Astrocyte (in vitro differentiated cells and primary cell): ENCODE data around the gene PECR. TPM values are rescaled to one million over a fixed set of nuclear protein-coding genes. Genes with fewer than 3 reads are reported as not detected.
A peak's percentile ranks its signal among the peaks of the same experiment; 100 is the strongest.

Source experiments
- DNase-seq: peaks from one replicate; pipeline ENCODE4 v3.0.0-alpha.2; 2010; ENCODE audit warnings: low read depth
- FAIRE-seq: peaks from 2 replicates; lab custom pipeline; 2011; peaks lifted over from hg19 to GRCh38; lab: Jason Lieb, UNC
- H2AFZ ChIP-seq: 2 replicates; pipeline ENCODE4 v1.6.0; 2012; ENCODE audit warnings: low read depth, low read length, inconsistent platforms
- H3K27ac ChIP-seq: 2 replicates; pipeline ENCODE4 v1.5.1; 2011; ENCODE audit warnings: low read depth, low read length, inconsistent platforms
- H3K27me3 ChIP-seq: 2 replicates; pipeline ENCODE4 v1.6.0; 2011; ENCODE audit warnings: low read length, inconsistent platforms; ENCODE audit not compliant: insufficient read depth
- H3K36me3 ChIP-seq: 2 replicates; pipeline ENCODE4 v1.5.1; 2011; ENCODE audit warnings: low read length, inconsistent platforms; ENCODE audit not compliant: insufficient read depth
- H3K4me1 ChIP-seq: 2 replicates; pipeline ENCODE4 v1.5.1; 2011; ENCODE audit warnings: low read length, inconsistent platforms; ENCODE audit not compliant: insufficient read depth
- H3K4me2 ChIP-seq: 2 replicates; pipeline ENCODE4 v1.6.0; 2012; ENCODE audit warnings: low read length, inconsistent platforms
- H3K4me3 ChIP-seq: 2 replicates; pipeline ENCODE4 v1.5.1; 2011; ENCODE audit warnings: low read depth, mild to moderate bottlenecking, low read length, inconsistent platforms; ENCODE audit not compliant: insufficient read depth
- H3K79me2 ChIP-seq: 2 replicates; pipeline ENCODE4 v1.6.0; 2012; ENCODE audit warnings: mild to moderate bottlenecking, low read length, inconsistent platforms; ENCODE audit not compliant: insufficient read depth
- H3K9ac ChIP-seq: 2 replicates; pipeline ENCODE4 v1.6.0; 2012; ENCODE audit warnings: mild to moderate bottlenecking, low read length, inconsistent platforms
- H3K9me3 ChIP-seq: 2 replicates; pipeline ENCODE4 v1.5.1; 2012; ENCODE audit warnings: low read depth, mild to moderate bottlenecking, low read length, inconsistent platforms; ENCODE audit not compliant: insufficient read depth
- H4K20me1 ChIP-seq: 2 replicates; pipeline ENCODE4 v1.6.0; 2012; ENCODE audit warnings: low read length, inconsistent platforms; ENCODE audit not compliant: insufficient read depth
- H3K27ac Mint-ChIP-seq: one replicate; pipeline ENCODE4 v1.8.0; 2021; ENCODE audit warnings: mild to moderate bottlenecking, mixed read lengths; ENCODE audit not compliant: unreplicated experiment
- H3K27me3 Mint-ChIP-seq: one replicate; pipeline ENCODE4 v1.8.0; 2021; ENCODE audit warnings: low read depth, mixed read lengths; ENCODE audit not compliant: unreplicated experiment
- H3K36me3 Mint-ChIP-seq: one replicate; pipeline ENCODE4 v1.8.0; 2021; ENCODE audit warnings: low read depth, mixed read lengths; ENCODE audit not compliant: unreplicated experiment
- H3K4me1 Mint-ChIP-seq: one replicate; pipeline ENCODE4 v1.8.0; 2021; ENCODE audit warnings: low read depth, mixed read lengths; ENCODE audit not compliant: unreplicated experiment
- H3K4me3 Mint-ChIP-seq: one replicate; pipeline ENCODE4 v1.8.0; 2021; ENCODE audit warnings: mild to moderate bottlenecking, moderate library complexity, mixed read lengths; ENCODE audit not compliant: unreplicated experiment
- H3K9me3 Mint-ChIP-seq: one replicate; pipeline ENCODE4 v1.8.0; 2021; ENCODE audit warnings: mild to moderate bottlenecking, mixed read lengths; ENCODE audit not compliant: unreplicated experiment
- EZH2 ChIP-seq: IDR thresholded peaks from 2 replicates; pipeline ENCODE4 v1.6.1; 2012; ENCODE audit warnings: mild to moderate bottlenecking, low read length, inconsistent platforms; ENCODE audit not compliant: insufficient read depth
- total RNA-seq: library from RNA; stranded (reverse); gene quantifications from 2 replicates; pipeline ENCODE4 v1.2.1, GENCODE V29; 2021
- TF ChIP-seq, protein P1 (sequence below): IDR thresholded peaks from 2 replicates; pipeline ENCODE4 v1.5.1; 2011; ENCODE audit warnings: low read depth, mild to moderate bottlenecking, inconsistent platforms, low read length, moderate library complexity; ENCODE audit not compliant: insufficient read depth

PECR gene
- total RNA-seq, 1 donor from 2014 or later, result 17.0 TPM

DNA sequence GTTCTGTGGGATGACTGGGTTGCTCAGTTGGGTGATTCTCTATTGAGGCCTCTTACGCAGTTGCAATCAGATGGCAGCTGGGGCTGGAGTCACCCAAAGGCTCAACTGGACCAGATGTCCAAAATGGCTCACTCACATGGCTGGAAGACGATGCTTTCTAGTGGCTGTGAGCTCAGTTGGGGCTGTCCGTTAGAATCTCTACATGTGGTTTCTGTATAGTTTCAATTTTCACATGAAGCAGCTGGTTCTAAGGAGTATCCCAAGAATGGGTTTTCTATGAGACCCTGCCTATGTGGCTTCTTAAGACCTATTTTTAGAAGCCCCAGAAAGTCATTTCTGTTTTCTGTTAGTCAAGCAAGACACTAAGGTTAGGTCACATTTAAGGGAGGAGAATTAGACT is 32.0 kb upstream of the PECR start:
- H3K9me3 Mint-ChIP-seq, result no peaks in the 10 kb centered on the region
- H3K4me1 Mint-ChIP-seq, result peaks cover 58% of the 10 kb centered on the region
- peaks cover 13% of the 10 kb centered on the region for H3K36me3 Mint-ChIP-seq
- H3K4me3 Mint-ChIP-seq, result peak overlapping the region; percentile 1
- Histone ChIP-seq H3K36me3 (peaks cover 48% of the 10 kb centered on the region), H3K9me3 (no peaks in the 10 kb centered on the region), H3K4me3 (no peak overlapping the region), H4K20me1 (peaks cover 36% of the 10 kb centered on the region), H2AFZ (no peak overlapping the region), H3K27ac (no peak overlapping the region), H3K27me3 (no peaks in the 10 kb centered on the region), H3K79me2 (peaks cover 83% of the 10 kb centered on the region), H3K4me2 (no peak overlapping the region), H3K9ac (no peak overlapping the region), H3K4me1 (peaks cover 30% of the 10 kb centered on the region)
- DNase-seq (no peak), FAIRE-seq (no peak)
- H3K27ac Mint-ChIP-seq, result no peak overlapping the region
- H3K27me3 Mint-ChIP-seq, result no peaks in the 10 kb centered on the region
- TF ChIP-seq EZH2, result no peak
- TF ChIP-seq, protein P1, sequence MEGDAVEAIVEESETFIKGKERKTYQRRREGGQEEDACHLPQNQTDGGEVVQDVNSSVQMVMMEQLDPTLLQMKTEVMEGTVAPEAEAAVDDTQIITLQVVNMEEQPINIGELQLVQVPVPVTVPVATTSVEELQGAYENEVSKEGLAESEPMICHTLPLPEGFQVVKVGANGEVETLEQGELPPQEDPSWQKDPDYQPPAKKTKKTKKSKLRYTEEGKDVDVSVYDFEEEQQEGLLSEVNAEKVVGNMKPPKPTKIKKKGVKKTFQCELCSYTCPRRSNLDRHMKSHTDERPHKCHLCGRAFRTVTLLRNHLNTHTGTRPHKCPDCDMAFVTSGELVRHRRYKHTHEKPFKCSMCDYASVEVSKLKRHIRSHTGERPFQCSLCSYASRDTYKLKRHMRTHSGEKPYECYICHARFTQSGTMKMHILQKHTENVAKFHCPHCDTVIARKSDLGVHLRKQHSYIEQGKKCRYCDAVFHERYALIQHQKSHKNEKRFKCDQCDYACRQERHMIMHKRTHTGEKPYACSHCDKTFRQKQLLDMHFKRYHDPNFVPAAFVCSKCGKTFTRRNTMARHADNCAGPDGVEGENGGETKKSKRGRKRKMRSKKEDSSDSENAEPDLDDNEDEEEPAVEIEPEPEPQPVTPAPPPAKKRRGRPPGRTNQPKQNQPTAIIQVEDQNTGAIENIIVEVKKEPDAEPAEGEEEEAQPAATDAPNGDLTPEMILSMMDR, result no peak

DNA sequence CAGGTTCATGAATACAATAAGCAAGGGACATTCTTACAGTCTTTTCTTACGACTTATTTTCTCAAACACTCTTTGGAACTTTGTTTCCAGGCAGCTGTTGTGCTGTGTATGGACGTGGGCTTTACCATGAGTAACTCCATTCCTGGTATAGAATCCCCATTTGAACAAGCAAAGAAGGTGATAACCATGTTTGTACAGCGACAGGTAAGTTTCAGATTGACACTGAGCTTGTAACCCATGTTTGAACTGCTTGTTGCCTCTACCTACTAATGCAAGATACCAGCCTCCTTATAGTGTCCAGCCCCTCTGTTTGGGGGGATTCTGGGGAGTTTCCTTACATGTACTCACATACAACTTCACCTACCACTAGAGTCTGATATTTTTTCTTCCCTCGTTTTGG is 31.3 kb upstream of the PECR start:
- H3K27ac Mint-ChIP-seq, result no peak overlapping the region
- H3K4me2 ChIP-seq, result no peak overlapping the region

DNA sequence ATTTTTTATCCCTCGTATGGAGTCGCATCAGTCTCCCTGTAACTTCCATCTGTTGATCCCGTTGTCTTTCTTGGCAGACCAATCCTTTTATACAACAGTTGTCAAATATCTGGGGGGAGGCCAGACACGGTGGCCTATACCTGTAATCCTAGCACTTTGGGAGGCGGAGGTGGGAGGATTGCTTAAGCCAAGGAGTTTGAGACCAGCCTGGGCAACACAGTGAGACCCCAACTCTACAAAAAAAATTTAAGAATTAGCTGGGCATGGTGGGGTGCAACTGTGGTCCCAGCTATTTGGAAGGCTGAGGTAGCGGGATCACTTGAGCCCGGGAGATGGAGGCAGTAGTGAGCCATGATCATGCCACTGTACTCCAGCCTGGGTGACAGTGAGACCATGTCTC is 29.5 kb upstream of the PECR start:
- Histone ChIP-seq H3K79me2 (peaks cover 58% of the 10 kb centered on the region), H3K4me1 (peaks cover 29% of the 10 kb centered on the region), H3K9me3 (no peaks in the 10 kb centered on the region), H3K4me2 (peak overlapping the region; percentile 87), H3K9ac (peak overlapping the region; percentile 99), H3K4me3 (peak overlapping the region; percentile 99), H3K27ac (peak overlapping the region; percentile 94), H3K27me3 (no peaks in the 10 kb centered on the region), H2AFZ (no peak overlapping the region), H3K36me3 (peaks cover 32% of the 10 kb centered on the region), H4K20me1 (peaks cover 32% of the 10 kb centered on the region)
- Mint-ChIP-seq H3K27ac (peak overlapping the region; percentile 86), H3K36me3 (peaks cover 6% of the 10 kb centered on the region), H3K4me3 (peak overlapping the region; percentile 99), H3K27me3 (no peaks in the 10 kb centered on the region), H3K4me1 (peaks cover 48% of the 10 kb centered on the region), H3K9me3 (no peaks in the 10 kb centered on the region)
- DNase-seq (no peak), FAIRE-seq (no peak)
- no peak for TF ChIP-seq EZH2
- TF ChIP-seq, protein P1, result no peak

More for the DNA sequence above, 31.3 kb upstream of the PECR start:
- Histone ChIP-seq H3K79me2 (peaks cover 76% of the 10 kb centered on the region), H3K9ac (no peak overlapping the region), H2AFZ (no peak overlapping the region), H4K20me1 (peaks cover 34% of the 10 kb centered on the region), H3K36me3 (peaks cover 43% of the 10 kb centered on the region), H3K27me3 (no peaks in the 10 kb centered on the region), H3K4me3 (no peak overlapping the region), H3K4me1 (peaks cover 31% of the 10 kb centered on the region), H3K27ac (no peak overlapping the region), H3K9me3 (no peaks in the 10 kb centered on the region)
- H3K4me1 Mint-ChIP-seq, result peaks cover 57% of the 10 kb centered on the region
- H3K27me3 Mint-ChIP-seq, result no peaks in the 10 kb centered on the region
- FAIRE-seq (no peak), DNase-seq (no peak)
- H3K36me3 Mint-ChIP-seq, result peaks cover 13% of the 10 kb centered on the region
- no peak overlapping the region for H3K4me3 Mint-ChIP-seq
- TF ChIP-seq, protein P1, result no peak
- TF ChIP-seq EZH2, result no peak
- no peaks in the 10 kb centered on the region for H3K9me3 Mint-ChIP-seq
